ENCODE measurements around the gene UBR3.

DNA sequence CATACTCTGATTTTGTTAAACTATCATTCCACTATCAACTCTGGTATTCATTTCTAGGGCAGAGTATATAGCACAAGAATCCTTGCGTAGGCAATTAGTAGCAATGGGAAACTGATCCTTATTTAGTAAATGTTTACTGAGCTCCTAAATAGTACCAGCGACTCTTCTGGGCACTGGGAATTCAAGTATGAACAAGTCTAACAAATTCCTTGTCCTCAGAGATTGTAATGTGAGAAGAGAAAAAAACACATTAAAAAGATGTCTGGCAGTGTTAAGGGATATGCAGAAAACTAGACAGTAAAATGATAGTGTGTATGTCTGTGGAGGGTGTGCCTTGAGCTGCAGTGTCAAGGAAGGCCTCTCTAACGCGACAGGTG, 3.3 kb upstream of the UBR3 start:
- TF ChIP-seq NR1H2 (CRISPR knock-in tag; IDR thresholded peaks at IDR 0.05) (no peak), JUN (CRISPR knock-in tag; IDR thresholded peaks at IDR 0.05) (no peak)

All from WTC11 (cell line).